ENCODE results near the gene MYOCOS.

DNA sequence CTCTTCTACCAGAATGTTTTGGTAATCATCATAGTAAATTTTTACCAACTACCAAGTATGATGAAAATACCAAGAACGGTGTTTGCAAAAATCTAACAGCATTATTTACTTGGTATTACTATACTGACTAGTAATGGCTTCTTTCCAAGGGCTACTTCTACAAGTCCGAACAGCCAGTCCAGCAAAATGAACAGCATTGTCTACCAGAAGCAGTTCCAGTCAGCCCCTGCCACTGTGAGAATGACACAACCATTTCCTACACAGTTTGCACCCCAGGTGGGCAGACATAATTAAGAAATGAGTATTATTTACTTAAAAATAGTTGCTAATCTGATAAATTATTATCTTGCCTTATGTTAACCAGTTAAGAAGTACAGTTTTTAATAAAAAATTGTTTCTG lies 33.8 kb upstream of the MYOCOS start:
- TF ChIP-seq, protein P1, sequence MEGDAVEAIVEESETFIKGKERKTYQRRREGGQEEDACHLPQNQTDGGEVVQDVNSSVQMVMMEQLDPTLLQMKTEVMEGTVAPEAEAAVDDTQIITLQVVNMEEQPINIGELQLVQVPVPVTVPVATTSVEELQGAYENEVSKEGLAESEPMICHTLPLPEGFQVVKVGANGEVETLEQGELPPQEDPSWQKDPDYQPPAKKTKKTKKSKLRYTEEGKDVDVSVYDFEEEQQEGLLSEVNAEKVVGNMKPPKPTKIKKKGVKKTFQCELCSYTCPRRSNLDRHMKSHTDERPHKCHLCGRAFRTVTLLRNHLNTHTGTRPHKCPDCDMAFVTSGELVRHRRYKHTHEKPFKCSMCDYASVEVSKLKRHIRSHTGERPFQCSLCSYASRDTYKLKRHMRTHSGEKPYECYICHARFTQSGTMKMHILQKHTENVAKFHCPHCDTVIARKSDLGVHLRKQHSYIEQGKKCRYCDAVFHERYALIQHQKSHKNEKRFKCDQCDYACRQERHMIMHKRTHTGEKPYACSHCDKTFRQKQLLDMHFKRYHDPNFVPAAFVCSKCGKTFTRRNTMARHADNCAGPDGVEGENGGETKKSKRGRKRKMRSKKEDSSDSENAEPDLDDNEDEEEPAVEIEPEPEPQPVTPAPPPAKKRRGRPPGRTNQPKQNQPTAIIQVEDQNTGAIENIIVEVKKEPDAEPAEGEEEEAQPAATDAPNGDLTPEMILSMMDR (IDR thresholded peaks at IDR 0.05; ENCODE audit: low read depth, low read length) = no peak
- TF ChIP-seq POLR2A (IDR thresholded peaks at IDR 0.05; ENCODE audit: extremely low read depth, insufficient read length) (no peak), MAX (IDR thresholded peaks at IDR 0.05; ENCODE audit: low read depth, low read length) (no peak)

All from NB4 (cell line).